HFFc6 (cell line): ENCODE results near the gene VEGFD. TPM values are rescaled to one million over a fixed set of nuclear protein-coding genes. Genes with fewer than 3 reads are reported as not detected.

Experiments used
- DNase-seq: peaks from one replicate; pipeline ENCODE4 v3.0.0-alpha.2; 2018
- H3K27ac Mint-ChIP-seq: 2 replicates; pipeline ENCODE4 v1.8.0; 2020; ENCODE audit warnings: mild to moderate bottlenecking, mixed read lengths
- H3K27me3 Mint-ChIP-seq: 2 replicates; pipeline ENCODE4 v1.8.0; 2021; ENCODE audit warnings: mild to moderate bottlenecking, moderate library complexity, mixed read lengths; ENCODE audit not compliant: insufficient read depth
- H3K36me3 Mint-ChIP-seq: 2 replicates; pipeline ENCODE4 v1.8.0; 2021; ENCODE audit warnings: low read depth, mixed read lengths
- H3K4me1 Mint-ChIP-seq: 2 replicates; pipeline ENCODE4 v1.8.0; 2020; ENCODE audit warnings: low read depth, mixed read lengths
- H3K4me3 Mint-ChIP-seq: 2 replicates; pipeline ENCODE4 v1.8.0; 2020; ENCODE audit warnings: mild to moderate bottlenecking, moderate library complexity, mixed read lengths
- H3K9me3 Mint-ChIP-seq: 2 replicates; pipeline ENCODE4 v1.8.0; 2020; ENCODE audit warnings: mild to moderate bottlenecking, mixed read lengths
- CTCF ChIP-seq: fragments of 200-600 bp; sonication (generic); IDR thresholded peaks from 2 replicates; pipeline ENCODE4 v1.5.0; 2021; ENCODE audit warnings: antibody characterized with exemption, mild to moderate bottlenecking
- total RNA-seq, 6 experiments: library from RNA; stranded (reverse); fragmentation: NEBNext Ultra II Directional; extraction: Animal tissue kit (Norgen Biotek cat#: 25700); gene quantifications; 2 replicates in 1 of 6; 3 replicates in 5 of 6; pipeline ENCODE4 v1.2.3, GENCODE V29; 2021

Gene VEGFD
- total RNA-seq, 6 experiments from 2014 or later = not detected

- no peaks in the 10 kb centered on the region for H3K9me3 Mint-ChIP-seq
- H3K27ac Mint-ChIP-seq = no peak overlapping the region
- no peaks in the 10 kb centered on the region for H3K4me1 Mint-ChIP-seq
- no peaks in the 10 kb centered on the region for H3K27me3 Mint-ChIP-seq
- no peak for DNase-seq
- no peak overlapping the region for H3K4me3 Mint-ChIP-seq
- TF ChIP-seq CTCF = no peak
- H3K36me3 Mint-ChIP-seq = no peaks in the 10 kb centered on the region
These were observed 11.6 kb upstream of the VEGFD start for GRCh38 chrX:15395789-15396188.

- no peaks in the 10 kb centered on the region for H3K4me1 Mint-ChIP-seq
- no peak for DNase-seq
- H3K27ac Mint-ChIP-seq = no peak overlapping the region
- no peak for TF ChIP-seq CTCF
- H3K4me3 Mint-ChIP-seq = no peak overlapping the region
- no peaks in the 10 kb centered on the region for H3K36me3 Mint-ChIP-seq
- H3K27me3 Mint-ChIP-seq = no peaks in the 10 kb centered on the region; the same call in 1 of the 2 replicates
- no peaks in the 10 kb centered on the region for H3K9me3 Mint-ChIP-seq
These were observed 7.6 kb upstream of the VEGFD start for GRCh38 chrX:15391850-15392249.

GRCh38 chrX:15382813-15383212 lies 1.4 kb downstream of the VEGFD start:
- no peaks in the 10 kb centered on the region for H3K9me3 Mint-ChIP-seq
- no peaks in the 10 kb centered on the region for H3K4me1 Mint-ChIP-seq
- no peak overlapping the region for H3K4me3 Mint-ChIP-seq
- no peak overlapping the region for H3K27ac Mint-ChIP-seq
- no peak for DNase-seq
- H3K36me3 Mint-ChIP-seq = no peaks in the 10 kb centered on the region
- TF ChIP-seq CTCF = peak; percentile 37
- no peaks in the 10 kb centered on the region; the same call in 1 of the 2 replicates for H3K27me3 Mint-ChIP-seq

- Mint-ChIP-seq H3K27me3 (no peaks in the 10 kb centered on the region; the same call in 1 of the 2 replicates), H3K27ac (no peak overlapping the region), H3K36me3 (no peaks in the 10 kb centered on the region), H3K9me3 (no peaks in the 10 kb centered on the region; the same call in 1 of the 2 replicates), H3K4me3 (no peak overlapping the region), H3K4me1 (peaks cover 14% of the 10 kb centered on the region)
- peak; percentile 0 for DNase-seq
- no peak for TF ChIP-seq CTCF
These were observed 7.3 kb downstream of the VEGFD start for GRCh38 chrX:15376956-15377355.

- peaks cover 14% of the 10 kb centered on the region for H3K4me1 Mint-ChIP-seq
- H3K4me3 Mint-ChIP-seq = no peak overlapping the region
- no peak overlapping the region for H3K27ac Mint-ChIP-seq
- DNase-seq = no peak
- H3K27me3 Mint-ChIP-seq = peaks cover 4% of the 10 kb centered on the region
- H3K9me3 Mint-ChIP-seq = no peaks in the 10 kb centered on the region; the same call in 1 of the 2 replicates
- H3K36me3 Mint-ChIP-seq = no peaks in the 10 kb centered on the region
- no peak for TF ChIP-seq CTCF
These were observed 10.2 kb downstream of the VEGFD start for GRCh38 chrX:15373976-15374375.
